Fibroblast of skin of abdomen (primary cell): Measurements from ENCODE around the gene PKN1.
"Not testable (repeated sequence)": the region's sequence is repeated elsewhere in the genome, so short reads cannot be mapped to it uniquely, and the experiment has no call there.

Experiments
- DNase-seq: peaks from one replicate; pipeline ENCODE4 v3.0.0-alpha.2; 2013

Gene PKN1

GRCh38 chr19:14487370-14488125 is 54.4 kb downstream of the PKN1 start:
- DNase-seq, result no peak

GRCh38 chr19:14492756-14493337 is 59.7 kb downstream of the PKN1 start:
- no peak for DNase-seq

- DNase-seq, result no peak
These were observed 61.3 kb downstream of the PKN1 start for GRCh38 chr19:14494411-14494810.

- no peak for DNase-seq
These were observed 62.0 kb downstream of the PKN1 start for GRCh38 chr19:14494910-14495671.

GRCh38 chr19:14495672-14496028 is 62.5 kb downstream of the PKN1 start:
- no peak for DNase-seq

- DNase-seq, result peak; percentile 99
These were observed 63.1 kb downstream of the PKN1 start, which contains the start of gene GIPC1 for GRCh38 chr19:14496029-14496833. Gene GIPC1, minus strand, starts transcription at chr19:14496127. Its CDS starts 13,151 bp downstream, at chr19:14482976.

- no peak for DNase-seq
These were observed 63.7 kb downstream of the PKN1 start for GRCh38 chr19:14496834-14497227.

- no peak for DNase-seq
These were observed 64.3 kb downstream of the PKN1 start for GRCh38 chr19:14497228-14497921.

- DNase-seq, result peak; percentile 28
These were observed 69.4 kb downstream of the PKN1 start for GRCh38 chr19:14502334-14503092.

- DNase-seq, result no peak
These were observed 70.2 kb downstream of the PKN1 start for GRCh38 chr19:14503285-14503684.

GRCh38 chr19:14504575-14504974 is 71.5 kb downstream of the PKN1 start:
- DNase-seq, result not testable (repeated sequence)

- peak; percentile 88 for DNase-seq
These were observed 72.6 kb downstream of the PKN1 start for GRCh38 chr19:14505488-14506239.

GRCh38 chr19:14507704-14508542 is 74.8 kb downstream of the PKN1 start:
- DNase-seq, result peak; percentile 66

- DNase-seq, result peak; percentile 77
These were observed 77.5 kb downstream of the PKN1 start for GRCh38 chr19:14510311-14511228.

GRCh38 chr19:14511229-14511593 is 78.1 kb downstream of the PKN1 start:
- DNase-seq, result no peak

- DNase-seq, result no peak
These were observed 79.4 kb downstream of the PKN1 start for GRCh38 chr19:14512406-14512961.

- DNase-seq, result no peak
These were observed 81.2 kb downstream of the PKN1 start for GRCh38 chr19:14514215-14514863.
